Esophagus squamous epithelium (tissue), 4 donors: Measurements from ENCODE around the gene NSUN6.

Experiments
- POLR2A ChIP-seq, 4 donors: fragments of 450-650 bp; IDR thresholded peaks; one replicate each; pipeline ENCODE4 v1.6.1; 2017; ENCODE audit warnings: antibody characterized with exemption in 4 of 4, mild to moderate bottlenecking in 4 of 4, moderate library complexity in 3 of 4
- TF ChIP-seq, protein P1 (sequence below), 6 experiments: fragments of 450-650 bp in 4 of 6; fragments of 200-600 bp in 2 of 6; sonication (generic) in 2 of 6; IDR thresholded peaks; one replicate each; pipeline ENCODE4 v1.5.1; 2016 to 2019; ENCODE audit warnings: antibody characterized with exemption in 6 of 6, mild to moderate bottlenecking in 4 of 6, moderate library complexity in 4 of 6

DNA sequence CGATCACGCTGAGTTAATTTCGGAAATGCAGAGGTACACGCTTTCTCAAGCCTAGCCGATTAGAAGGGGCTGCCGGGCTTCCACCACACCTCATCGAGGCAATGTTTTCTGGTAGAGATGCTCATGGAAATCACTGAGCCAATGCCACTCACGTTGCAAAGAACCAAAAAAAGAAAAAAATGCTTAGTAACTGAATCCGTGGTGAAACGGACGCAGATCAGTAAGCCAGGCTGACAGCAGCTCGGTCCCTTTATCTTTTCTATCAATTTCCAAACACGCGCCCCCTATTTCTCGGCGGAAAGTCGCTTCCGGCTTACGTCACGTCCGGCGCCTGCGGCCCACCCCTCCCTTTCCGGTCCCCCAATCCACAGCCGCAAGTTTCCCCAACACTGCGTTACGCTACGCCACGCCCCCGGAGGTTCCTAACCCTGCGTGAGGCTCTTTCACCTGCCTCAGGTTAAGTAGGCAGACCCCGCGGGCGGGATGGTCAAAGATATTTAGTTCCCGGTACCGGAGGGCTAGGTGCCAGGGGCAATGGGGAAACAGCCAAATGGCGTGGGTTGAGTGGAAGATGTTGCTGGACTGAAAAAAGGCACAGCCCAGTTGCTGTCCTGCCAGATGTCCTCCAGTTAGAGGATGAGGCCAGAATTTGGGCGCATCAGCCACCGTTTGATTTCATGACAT is at the start of gene NSUN6:
- TF ChIP-seq, protein P1, sequence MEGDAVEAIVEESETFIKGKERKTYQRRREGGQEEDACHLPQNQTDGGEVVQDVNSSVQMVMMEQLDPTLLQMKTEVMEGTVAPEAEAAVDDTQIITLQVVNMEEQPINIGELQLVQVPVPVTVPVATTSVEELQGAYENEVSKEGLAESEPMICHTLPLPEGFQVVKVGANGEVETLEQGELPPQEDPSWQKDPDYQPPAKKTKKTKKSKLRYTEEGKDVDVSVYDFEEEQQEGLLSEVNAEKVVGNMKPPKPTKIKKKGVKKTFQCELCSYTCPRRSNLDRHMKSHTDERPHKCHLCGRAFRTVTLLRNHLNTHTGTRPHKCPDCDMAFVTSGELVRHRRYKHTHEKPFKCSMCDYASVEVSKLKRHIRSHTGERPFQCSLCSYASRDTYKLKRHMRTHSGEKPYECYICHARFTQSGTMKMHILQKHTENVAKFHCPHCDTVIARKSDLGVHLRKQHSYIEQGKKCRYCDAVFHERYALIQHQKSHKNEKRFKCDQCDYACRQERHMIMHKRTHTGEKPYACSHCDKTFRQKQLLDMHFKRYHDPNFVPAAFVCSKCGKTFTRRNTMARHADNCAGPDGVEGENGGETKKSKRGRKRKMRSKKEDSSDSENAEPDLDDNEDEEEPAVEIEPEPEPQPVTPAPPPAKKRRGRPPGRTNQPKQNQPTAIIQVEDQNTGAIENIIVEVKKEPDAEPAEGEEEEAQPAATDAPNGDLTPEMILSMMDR (IDR thresholded peaks at IDR 0.05) = peak in 3 of 6 experiments; percentile 10 to 25 (median 23)
- TF ChIP-seq POLR2A (IDR thresholded peaks at IDR 0.05) = peak in 2 of 4 donors; percentile 47 to 78
